Upper lobe of left lung (tissue), 4 donors: Measurements from ENCODE around the gene KIF7.

Source experiments
- EP300 ChIP-seq, 4 donors: sonication (generic); formaldehyde crosslinking; IDR thresholded peaks; one replicate each; pipeline ENCODE4 v1.5.1; 2017; ENCODE audit warnings: antibody characterized with exemption in 4 of 4, control low read depth in 2 of 4
- POLR2A ChIP-seq, 4 donors: fragments of 450-650 bp; IDR thresholded peaks; one replicate each; pipeline ENCODE4 v1.5.1; 2016 to 2017; ENCODE audit warnings: antibody characterized with exemption in 4 of 4, mild to moderate bottlenecking in 2 of 4
- POLR2AphosphoS5 ChIP-seq, 2 donors: sonication (generic); formaldehyde crosslinking; IDR thresholded peaks; one replicate each; pipeline ENCODE4 v1.5.1; 2017; ENCODE audit warnings: antibody characterized with exemption in 2 of 2
- TF ChIP-seq, protein P1 (sequence below), 6 experiments: fragments of 450-650 bp in 4 of 6; fragments of 200-600 bp in 2 of 6; sonication (generic) in 2 of 6; IDR thresholded peaks; one replicate each; pipeline ENCODE4 v1.5.1; 2016 to 2019; ENCODE audit warnings: antibody characterized with exemption in 6 of 6

DNA sequence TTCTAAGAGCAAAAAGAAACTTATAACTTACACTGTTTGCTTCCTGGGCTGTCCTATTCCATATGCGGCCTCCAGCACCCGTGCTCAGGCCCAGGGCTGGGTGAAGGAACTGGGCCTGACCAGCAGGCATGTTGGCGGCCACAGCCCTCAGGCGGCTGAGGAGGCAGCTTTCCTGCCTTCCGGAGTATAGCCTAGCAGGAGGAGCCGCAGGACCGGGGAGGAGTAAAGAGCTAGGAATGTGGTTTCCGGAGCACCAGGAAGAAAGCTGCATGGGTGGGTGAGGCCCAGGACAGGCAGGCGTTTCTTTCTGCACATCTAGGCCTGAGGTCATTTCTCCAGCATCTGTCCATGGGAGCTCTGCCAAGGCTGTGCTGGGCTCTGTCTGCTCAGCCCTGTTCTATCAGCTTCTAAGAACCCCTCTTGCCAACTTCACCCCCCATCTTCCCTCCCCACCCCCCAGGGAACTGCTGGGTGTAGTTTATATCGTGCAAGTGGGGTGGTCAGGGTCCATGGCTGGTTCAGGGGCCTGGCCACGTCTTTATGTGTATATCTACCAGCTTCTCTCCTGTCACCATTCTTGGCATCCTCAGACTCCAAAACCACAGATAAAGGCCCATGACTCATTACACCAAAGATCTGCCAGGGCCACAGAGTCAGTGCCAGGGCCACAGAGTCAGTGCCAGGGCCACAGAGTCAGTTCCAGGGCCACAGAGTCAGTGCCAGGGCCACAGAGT lies 7.8 kb upstream of the KIF7 start:
- TF ChIP-seq, protein P1, sequence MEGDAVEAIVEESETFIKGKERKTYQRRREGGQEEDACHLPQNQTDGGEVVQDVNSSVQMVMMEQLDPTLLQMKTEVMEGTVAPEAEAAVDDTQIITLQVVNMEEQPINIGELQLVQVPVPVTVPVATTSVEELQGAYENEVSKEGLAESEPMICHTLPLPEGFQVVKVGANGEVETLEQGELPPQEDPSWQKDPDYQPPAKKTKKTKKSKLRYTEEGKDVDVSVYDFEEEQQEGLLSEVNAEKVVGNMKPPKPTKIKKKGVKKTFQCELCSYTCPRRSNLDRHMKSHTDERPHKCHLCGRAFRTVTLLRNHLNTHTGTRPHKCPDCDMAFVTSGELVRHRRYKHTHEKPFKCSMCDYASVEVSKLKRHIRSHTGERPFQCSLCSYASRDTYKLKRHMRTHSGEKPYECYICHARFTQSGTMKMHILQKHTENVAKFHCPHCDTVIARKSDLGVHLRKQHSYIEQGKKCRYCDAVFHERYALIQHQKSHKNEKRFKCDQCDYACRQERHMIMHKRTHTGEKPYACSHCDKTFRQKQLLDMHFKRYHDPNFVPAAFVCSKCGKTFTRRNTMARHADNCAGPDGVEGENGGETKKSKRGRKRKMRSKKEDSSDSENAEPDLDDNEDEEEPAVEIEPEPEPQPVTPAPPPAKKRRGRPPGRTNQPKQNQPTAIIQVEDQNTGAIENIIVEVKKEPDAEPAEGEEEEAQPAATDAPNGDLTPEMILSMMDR (IDR thresholded peaks at IDR 0.05): no peak
- TF ChIP-seq EP300 (IDR thresholded peaks at IDR 0.05) (no peak), POLR2A (IDR thresholded peaks at IDR 0.05) (no peak), POLR2AphosphoS5 (IDR thresholded peaks at IDR 0.05) (no peak)
